A549 (cell line): ENCODE data around the gene KCNQ1OT1. TPM values are rescaled to one million over a fixed set of nuclear protein-coding genes. Genes with fewer than 3 reads are reported as not detected.

Experiments
- ATAC-seq, 2 experiments: fragments of 200-7000 bp in 1 of 2; fragments of >200 bp in 1 of 2; cut with Nextera tagmentation in 1 of 2; cut with Tn5 transposase in 1 of 2; 3 replicates each; pipeline versions ENCODE4 v1.8.0 to v1.9.1; 2018 to 2020; ENCODE audit warnings: mild to moderate bottlenecking in 1 of 2, moderate library complexity in 1 of 2
- CTCF ChIA-PET: fragments of 300-600 bp; sonication (Branson Sonifier 250); formaldehyde crosslinking; extraction: SDS; loops from one replicate; lab custom pipeline; 2021; ENCODE audit warnings: antibody characterized with exemption, inconsistent platforms; lab: Yijun Ruan, JAX
- POLR2A ChIA-PET: fragments of 350-600 bp; formaldehyde crosslinking; extraction: SDS; loops from one replicate; lab custom pipeline; 2021; ENCODE audit warnings: antibody characterized with exemption, inconsistent platforms; lab: Yijun Ruan, JAX
- DNase-seq, 2 experiments: peaks; one replicate each; pipeline versions ENCODE4 v3.0.0 to v3.0.0-alpha.2; 2011 to 2016; ENCODE audit warnings: low read depth in 1 of 2, low spot score in 1 of 2
- FAIRE-seq: peaks from 2 replicates; lab custom pipeline; 2011; peaks lifted over from hg19 to GRCh38; lab: Jason Lieb, UNC
- H3K27ac ChIP-seq, 2 experiments: fragments of >200 bp; sonication (Bioruptor Twin); formaldehyde crosslinking; 3 replicates each; pipeline ENCODE4 v1.5.1; 2016 to 2017
- H3K4me1 ChIP-seq: fragments of >200 bp; sonication (Bioruptor Twin); formaldehyde crosslinking; 3 replicates; pipeline ENCODE4 v1.6.1; 2016
- H3K4me2 ChIP-seq: fragments of >200 bp; sonication (Bioruptor Twin); formaldehyde crosslinking; 3 replicates; pipeline ENCODE4 v1.6.1; 2016
- H3K4me3 ChIP-seq: fragments of >200 bp; sonication (Bioruptor Twin); formaldehyde crosslinking; 3 replicates; pipeline ENCODE4 v1.5.1; 2016
- H3K9me3 ChIP-seq: fragments of >200 bp; sonication (Bioruptor Twin); formaldehyde crosslinking; 3 replicates; pipeline ENCODE4 v1.6.1; 2016
- CBX2 ChIP-seq: fragments of 200-600 bp; sonication (generic); IDR thresholded peaks from 2 replicates; pipeline ENCODE4 v1.6.1; 2016; ENCODE audit warnings: low read depth, mild to moderate bottlenecking, borderline replicate concordance
- CHD4 ChIP-seq: fragments of 200-600 bp; sonication (generic); IDR thresholded peaks from 2 replicates; pipeline ENCODE4 v1.6.1; 2016; ENCODE audit warnings: antibody characterized with exemption, mild to moderate bottlenecking, borderline replicate concordance
- EHF ChIP-seq: fragments of 250-450 bp; sonication (Bioruptor Pico); IDR thresholded peaks from 2 replicates; pipeline ENCODE4 v1.5.0; 2020; ENCODE audit warnings: mild to moderate bottlenecking
- ESRRA ChIP-seq: fragments of 150-350 bp; IDR thresholded peaks from 2 replicates; pipeline ENCODE4 v1.6.1; 2014; ENCODE audit warnings: mild to moderate bottlenecking, low read length, borderline replicate concordance
- FOSB ChIP-seq: fragments of 250-450 bp; sonication (Bioruptor Pico); IDR thresholded peaks from 2 replicates; pipeline ENCODE4 v1.5.0; 2020; ENCODE audit warnings: mild to moderate bottlenecking, moderate library complexity
- FOXS1 ChIP-seq: fragments of 250-450 bp; sonication (Bioruptor Pico); IDR thresholded peaks from 2 replicates; pipeline ENCODE4 v1.5.0; 2020; ENCODE audit warnings: mild to moderate bottlenecking, moderate library complexity
- GATA3 ChIP-seq: IDR thresholded peaks from 2 replicates; pipeline ENCODE4 v1.6.1; 2012; ENCODE audit warnings: borderline replicate concordance
- HEYL ChIP-seq: fragments of 250-450 bp; sonication (Bioruptor Pico); IDR thresholded peaks from 2 replicates; pipeline ENCODE4 v1.8.0; 2021; ENCODE audit warnings: mild to moderate bottlenecking, moderate library complexity
- HMGXB4 ChIP-seq: fragments of 250-450 bp; sonication (Bioruptor Pico); IDR thresholded peaks from 2 replicates; pipeline ENCODE4 v1.5.0; 2021; ENCODE audit warnings: mild to moderate bottlenecking, moderate library complexity, borderline replicate concordance
- HOXB13 ChIP-seq: fragments of 250-450 bp; sonication (Bioruptor Pico); IDR thresholded peaks from 2 replicates; pipeline ENCODE4 v1.5.0; 2020; ENCODE audit warnings: low read depth, mild to moderate bottlenecking, moderate library complexity
- KDM5A ChIP-seq: fragments of 200-600 bp; sonication (generic); IDR thresholded peaks from 2 replicates; pipeline ENCODE4 v1.6.1; 2016; ENCODE audit warnings: antibody characterized with exemption, mild to moderate bottlenecking
- MAFK ChIP-seq: fragments of 450-650 bp; IDR thresholded peaks from 2 replicates; pipeline ENCODE4 v1.6.1; 2014; ENCODE audit not compliant: partially characterized antibody
- MAZ ChIP-seq: fragments of 150-350 bp; IDR thresholded peaks from 2 replicates; pipeline ENCODE4 v1.6.1; 2014; ENCODE audit warnings: antibody characterized with exemption, low read depth, low read length, borderline replicate concordance
- MYC ChIP-seq: IDR thresholded peaks from 2 replicates; pipeline ENCODE4 v1.6.1; 2012; ENCODE audit warnings: mild to moderate bottlenecking, inconsistent platforms, low read length, improper control_type of control experiment, borderline replicate concordance
- NFE2L2 ChIP-seq: fragments of 150-350 bp; conservative IDR thresholded peaks from 2 replicates; pipeline ENCODE4 v1.6.1; 2014; ENCODE audit warnings: low read length
- NR3C1 ChIP-seq: fragments of >200 bp; sonication (Bioruptor Twin); formaldehyde crosslinking; IDR thresholded peaks from 3 replicates; pipeline ENCODE4 v1.6.1; 2017
- POLR2A ChIP-seq: IDR thresholded peaks from 2 replicates; pipeline ENCODE4 v1.6.1; 2012; ENCODE audit warnings: mild to moderate bottlenecking, low read length
- RAD21 ChIP-seq, 2 experiments: fragments of >200 bp in 1 of 2; sonication (Bioruptor Twin) in 1 of 2; formaldehyde crosslinking in 1 of 2; IDR thresholded peaks in 1 of 2; conservative IDR thresholded peaks in 1 of 2; 2 replicates in 1 of 2; 3 replicates in 1 of 2; pipeline ENCODE4 v1.6.1; 2012 to 2018; ENCODE audit warnings: inconsistent platforms in 1 of 2
- RARB ChIP-seq: fragments of 250-450 bp; sonication (Bioruptor Pico); IDR thresholded peaks from 2 replicates; pipeline ENCODE4 v1.8.0; 2021; ENCODE audit warnings: mild to moderate bottlenecking, moderate library complexity
- RCOR1 ChIP-seq: fragments of 150-350 bp; IDR thresholded peaks from 2 replicates; pipeline ENCODE4 v1.6.1; 2014; ENCODE audit warnings: antibody characterized with exemption, low read length, low read depth
- REST ChIP-seq: fragments of 200-600 bp; sonication (generic); IDR thresholded peaks from 2 replicates; pipeline ENCODE4 v1.6.1; 2016; ENCODE audit warnings: antibody characterized with exemption, mild to moderate bottlenecking, moderate library complexity
- SMC3 ChIP-seq: fragments of >200 bp; sonication (Bioruptor Twin); formaldehyde crosslinking; IDR thresholded peaks from 3 replicates; pipeline ENCODE4 v1.6.1; 2018; ENCODE audit warnings: inconsistent platforms
- SREBF2 ChIP-seq: fragments of 450-650 bp; IDR thresholded peaks from 2 replicates; pipeline ENCODE4 v1.6.1; 2014; ENCODE audit warnings: mild to moderate bottlenecking, moderate library complexity
- TFCP2L1 ChIP-seq: fragments of 250-450 bp; sonication (Bioruptor Pico); IDR thresholded peaks from 2 replicates; pipeline ENCODE4 v1.5.0; 2021; ENCODE audit warnings: mild to moderate bottlenecking
- TP53 ChIP-seq: fragments of 250-450 bp; sonication (Bioruptor Pico); IDR thresholded peaks from 2 replicates; pipeline ENCODE4 v1.5.0; 2021; ENCODE audit warnings: mild to moderate bottlenecking, moderate library complexity
- ZFP36 ChIP-seq: fragments of 450-650 bp; IDR thresholded peaks from 2 replicates; pipeline ENCODE4 v1.6.1; 2014; ENCODE audit warnings: borderline replicate concordance; ENCODE audit not compliant: partially characterized antibody
- WGBS: methylation state at CpG from one replicate; pipeline ENCODE4 v1.1.6; 2017; ENCODE audit errors: missing lambda C conversion rate; 5-methylcytosine and 5-hydroxymethylcytosine counted together
- polyA plus RNA-seq, 4 experiments: library from polyadenylated mRNA; depleted of rRNA in 3 of 4; stranded (reverse); fragments of >200 nt; fragmentation: RNase III in 1 of 4; extraction: RNeasy Plus Mini Kit Qiagen cat#74134 plus additional on column Dnase treatment in 1 of 4; gene quantifications; 2 replicates in 3 of 4; 3 replicates in 1 of 4; pipeline ENCODE4 v1.2.3, GENCODE V29; 2011 to 2017
- TF ChIP-seq, protein P1 (sequence below): IDR thresholded peaks from 2 replicates; pipeline ENCODE4 v1.6.1; 2012

KCNQ1OT1 gene
- polyA plus RNA-seq, 2 of the 4 experiments (the other 2 are of a cell fraction) = 0.03 to 0.13 TPM

DNA sequence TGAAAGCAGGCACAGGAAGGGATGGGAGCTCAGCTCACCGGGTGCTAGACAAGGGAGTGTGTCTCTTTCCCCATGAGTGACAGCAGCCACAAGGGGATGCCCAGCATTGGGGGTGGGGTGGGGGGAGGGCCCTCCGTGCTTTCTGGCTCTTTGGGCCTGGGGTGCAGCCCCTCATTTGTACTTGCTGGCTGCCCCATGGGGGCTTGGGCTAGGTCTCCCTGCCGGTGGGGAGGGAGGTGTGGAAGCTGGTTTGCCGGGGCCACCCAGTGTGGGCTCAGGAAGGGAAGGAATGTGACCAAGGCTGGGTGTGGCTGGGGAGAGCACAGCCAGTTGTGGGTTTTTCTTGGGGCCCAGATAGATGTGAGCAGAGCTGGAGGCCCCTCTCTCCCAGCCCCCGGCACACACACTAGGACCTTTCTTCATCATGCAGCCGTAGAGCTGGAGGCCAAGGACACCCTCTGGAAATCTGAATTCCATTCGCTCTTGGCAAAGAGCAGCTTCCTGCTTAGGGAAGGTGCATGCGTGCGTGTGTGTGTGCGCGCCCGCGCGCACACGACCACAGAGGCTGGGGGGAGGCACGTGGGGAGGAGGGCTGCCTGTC, 25.8 kb downstream of the KCNQ1OT1 start:
- 87% methylated on average over 15 of the region's 16 CpGs for WGBS
- CTCF ChIA-PET = interaction anchor here (1.1 to 2.0 kb wide), 4 partner anchors 141 to 218 kb away, joined by 3 to 6 read pairs (median 6); no protein-coding TSS in a partner anchor
- ATAC-seq (no peak), FAIRE-seq (no peak), DNase-seq (no peak)
- POLR2A ChIA-PET = no interaction called here
- Histone ChIP-seq H3K9me3 (no peaks in the 10 kb centered on the region; the same call in 2 of the 3 replicates), H3K27ac (no peak overlapping the region), H3K4me1 (no peaks in the 10 kb centered on the region), H3K4me3 (no peak overlapping the region), H3K4me2 (no peak overlapping the region)
- TF ChIP-seq SMC3 (no peak), HMGXB4 (CRISPR knock-in tag) (no peak), POLR2A (no peak), GATA3 (no peak), ZFP36 (no peak), TP53 (CRISPR knock-in tag) (no peak), MYC (no peak), MAZ (no peak), ESRRA (no peak), SREBF2 (no peak), KDM5A (no peak), REST (no peak), NFE2L2 (no peak), HOXB13 (CRISPR knock-in tag) (no peak), EHF (CRISPR knock-in tag) (no peak), NR3C1 (no peak)

DNA sequence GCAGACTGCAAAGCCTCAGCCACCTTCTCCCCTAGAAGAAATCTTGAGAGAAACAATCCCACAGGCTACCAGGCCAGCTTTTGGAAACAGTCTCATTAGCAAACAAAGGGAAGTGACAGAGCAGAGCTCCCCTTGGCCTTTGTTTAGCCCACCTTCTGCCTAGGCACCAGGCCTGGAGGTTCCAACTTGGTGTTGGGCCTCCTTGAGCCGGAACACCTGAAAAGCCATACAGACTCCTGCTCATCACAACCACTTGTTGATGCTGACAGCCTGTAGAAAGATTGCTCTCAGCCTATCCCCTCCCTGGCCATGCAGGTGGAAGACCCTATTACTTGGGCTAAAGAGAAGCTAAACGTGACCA, 26.6 kb downstream of the KCNQ1OT1 start:
- no peak for TF ChIP-seq SREBF2
- no peak for TF ChIP-seq NFE2L2
- no peak for TF ChIP-seq HOXB13 (CRISPR knock-in tag)
- TF ChIP-seq FOXS1 (CRISPR knock-in tag) = no peak
- TF ChIP-seq GATA3 = no peak
- TF ChIP-seq CHD4 = no peak
- TF ChIP-seq MYC = no peak
- no peak for TF ChIP-seq HEYL (CRISPR knock-in tag)
- no peak for TF ChIP-seq FOSB
- TF ChIP-seq RCOR1 = no peak
- no peak for TF ChIP-seq KDM5A
- TF ChIP-seq RAD21 (conservative IDR thresholded peaks at IDR 0.05 in 1 of 2, IDR thresholded peaks at IDR 0.05 in 1 of 2) = no peak
- TF ChIP-seq, protein P1, sequence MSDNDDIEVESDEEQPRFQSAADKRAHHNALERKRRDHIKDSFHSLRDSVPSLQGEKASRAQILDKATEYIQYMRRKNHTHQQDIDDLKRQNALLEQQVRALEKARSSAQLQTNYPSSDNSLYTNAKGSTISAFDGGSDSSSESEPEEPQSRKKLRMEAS = no peak
- no peak for TF ChIP-seq TFCP2L1
- TF ChIP-seq ESRRA = no peak
- no peak for TF ChIP-seq RARB (CRISPR knock-in tag)
- no peak for TF ChIP-seq MAFK
- no peak for TF ChIP-seq CBX2
- TF ChIP-seq, all 56 proteins: peak for 0
- DNase-seq (no peak), ATAC-seq (no peak), FAIRE-seq (no peak)
- Histone ChIP-seq H3K9me3 (no peaks in the 10 kb centered on the region; the same call in 2 of the 3 replicates), H3K4me2 (no peak overlapping the region), H3K4me3 (no peak overlapping the region), H3K4me1 (no peaks in the 10 kb centered on the region), H3K27ac (no peak overlapping the region)
- 96% methylated on average over 2 of the region's 2 CpGs for WGBS
- ChIA-PET POLR2A (no interaction called here), CTCF (interaction anchor here (1.4 to 2.0 kb wide), 3 partner anchors 140 to 219 kb away, joined by 5 to 6 read pairs (median 6); no protein-coding TSS in a partner anchor)
